ENCODE measurements around the gene FRYL.

FRYL gene

DNA sequence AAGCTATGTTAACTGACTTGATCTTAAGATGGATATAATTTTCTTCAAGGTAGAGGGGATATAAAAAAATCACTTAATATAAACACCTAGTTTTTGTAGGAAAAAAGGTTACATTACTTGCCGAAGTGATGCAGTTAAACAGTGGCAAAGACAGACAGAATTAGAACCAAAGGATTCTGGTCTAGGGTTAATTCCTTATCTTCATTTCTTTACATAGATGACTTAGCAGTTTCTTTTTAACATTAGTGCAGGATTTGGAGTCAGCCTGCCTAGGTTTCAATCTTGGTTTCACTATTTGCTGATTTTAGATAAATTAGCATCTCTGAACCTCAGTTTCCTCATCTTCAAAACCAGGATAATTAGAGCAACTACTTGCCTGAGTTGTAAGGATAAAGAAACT lies 275.7 kb downstream of the FRYL start:
- Histone ChIP-seq H3K9me2 (ENCODE audit: low read depth, low read length) (no peaks in the 10 kb centered on the region), H3K79me2 (ENCODE audit: insufficient read depth, low read length) (no peaks in the 10 kb centered on the region), H3K4me2 (ENCODE audit: low read length) (no peak overlapping the region), H3K9me3 (ENCODE audit: low read length) (no peaks in the 10 kb centered on the region), H3K36me3 (ENCODE audit: insufficient read depth, low read length) (peaks cover 55% of the 10 kb centered on the region; the same call in 1 of the 2 replicates), H3K27me3 (ENCODE audit: insufficient read depth, low read length) (no peaks in the 10 kb centered on the region), H3K4me3 (ENCODE audit: low read depth, low read length, poor library complexity, severe bottlenecking) (no peak overlapping the region), H3K9ac (ENCODE audit: low read length) (no peak overlapping the region), H2AFZ (ENCODE audit: low read length) (no peak overlapping the region), H3K27ac (ENCODE audit: low read depth, low read length, poor library complexity, severe bottlenecking) (no peak overlapping the region), H3F3A (ENCODE audit: insufficient read depth, low read length) (no peaks in the 10 kb centered on the region), H4K20me1 (ENCODE audit: insufficient read depth, low read length) (no peaks in the 10 kb centered on the region), H3K4me1 (ENCODE audit: insufficient read depth, low read length, severe bottlenecking) (no peaks in the 10 kb centered on the region)
- TF ChIP-seq, protein P1, sequence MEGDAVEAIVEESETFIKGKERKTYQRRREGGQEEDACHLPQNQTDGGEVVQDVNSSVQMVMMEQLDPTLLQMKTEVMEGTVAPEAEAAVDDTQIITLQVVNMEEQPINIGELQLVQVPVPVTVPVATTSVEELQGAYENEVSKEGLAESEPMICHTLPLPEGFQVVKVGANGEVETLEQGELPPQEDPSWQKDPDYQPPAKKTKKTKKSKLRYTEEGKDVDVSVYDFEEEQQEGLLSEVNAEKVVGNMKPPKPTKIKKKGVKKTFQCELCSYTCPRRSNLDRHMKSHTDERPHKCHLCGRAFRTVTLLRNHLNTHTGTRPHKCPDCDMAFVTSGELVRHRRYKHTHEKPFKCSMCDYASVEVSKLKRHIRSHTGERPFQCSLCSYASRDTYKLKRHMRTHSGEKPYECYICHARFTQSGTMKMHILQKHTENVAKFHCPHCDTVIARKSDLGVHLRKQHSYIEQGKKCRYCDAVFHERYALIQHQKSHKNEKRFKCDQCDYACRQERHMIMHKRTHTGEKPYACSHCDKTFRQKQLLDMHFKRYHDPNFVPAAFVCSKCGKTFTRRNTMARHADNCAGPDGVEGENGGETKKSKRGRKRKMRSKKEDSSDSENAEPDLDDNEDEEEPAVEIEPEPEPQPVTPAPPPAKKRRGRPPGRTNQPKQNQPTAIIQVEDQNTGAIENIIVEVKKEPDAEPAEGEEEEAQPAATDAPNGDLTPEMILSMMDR (IDR thresholded peaks at IDR 0.05; ENCODE audit: low read length): no peak
- TF ChIP-seq EZH2 (IDR thresholded peaks at IDR 0.05; ENCODE audit: borderline replicate concordance, low read length): no peak

DNA sequence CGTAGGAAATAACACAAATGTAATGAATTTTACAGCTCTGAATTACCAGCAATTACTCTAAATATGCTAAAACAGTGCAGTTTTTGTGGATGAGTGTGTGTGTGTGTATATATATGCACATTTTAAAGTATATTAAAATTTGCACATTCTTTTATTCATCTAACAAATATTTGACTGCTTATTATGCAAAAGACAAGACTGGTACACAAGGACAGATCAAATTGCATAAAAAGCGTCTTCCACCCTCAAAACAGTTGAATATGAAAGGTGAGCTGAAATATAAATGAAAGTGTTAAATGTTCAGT lies 276.1 kb downstream of the FRYL start:
- H3K4me2 ChIP-seq (ENCODE audit: low read length): no peak overlapping the region

DNA sequence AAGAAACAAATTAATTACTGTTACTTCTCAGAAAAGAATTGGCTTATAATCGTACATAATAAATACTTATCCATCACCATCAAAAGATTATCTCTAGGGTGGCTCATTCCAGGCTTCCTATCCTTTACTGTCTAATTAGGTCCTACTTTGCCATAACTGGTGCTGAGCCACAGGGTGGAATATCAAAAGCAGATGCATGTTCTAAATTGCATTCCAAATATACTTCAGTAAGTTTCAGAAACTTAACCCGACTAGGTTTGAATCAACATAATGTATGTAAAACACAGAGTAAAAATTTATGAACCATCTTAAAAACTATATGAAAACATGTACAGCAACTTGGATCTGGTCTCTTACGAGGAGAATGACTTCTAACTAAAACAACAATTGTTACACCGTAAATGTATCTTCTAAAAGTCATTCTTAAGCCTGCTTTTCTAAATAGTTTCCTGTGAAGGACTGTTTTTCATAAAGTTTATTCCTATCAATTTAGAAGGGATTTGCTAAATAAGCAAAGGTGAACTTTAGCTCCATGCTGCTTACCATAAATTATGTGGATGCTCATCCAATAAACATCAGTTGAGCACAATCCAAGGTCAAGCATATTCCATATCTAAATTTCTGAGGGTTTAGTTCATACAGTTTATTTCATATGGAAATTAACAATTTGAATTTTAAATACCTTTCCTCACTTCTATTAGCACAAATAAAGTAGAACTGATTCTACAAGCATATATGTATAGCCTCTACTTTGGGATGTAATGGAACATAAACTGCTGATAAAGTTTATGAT lies 276.6 kb downstream of the FRYL start:
- no peaks in the 10 kb centered on the region for H3K79me2 ChIP-seq (ENCODE audit: insufficient read depth, low read length)
- no peak overlapping the region for H2AFZ ChIP-seq (ENCODE audit: low read length)
- H4K20me1 ChIP-seq (ENCODE audit: insufficient read depth, low read length): no peaks in the 10 kb centered on the region
- H3K9me2 ChIP-seq (ENCODE audit: low read depth, low read length): no peaks in the 10 kb centered on the region
- H3K36me3 ChIP-seq (ENCODE audit: insufficient read depth, low read length): peaks cover 51% of the 10 kb centered on the region; the same call in 1 of the 2 replicates
- H3K9me3 ChIP-seq (ENCODE audit: low read length): no peaks in the 10 kb centered on the region
- no peaks in the 10 kb centered on the region for H3K4me1 ChIP-seq (ENCODE audit: insufficient read depth, low read length, severe bottlenecking)
- H3K9ac ChIP-seq (ENCODE audit: low read length): no peak overlapping the region
- no peaks in the 10 kb centered on the region for H3K27me3 ChIP-seq (ENCODE audit: insufficient read depth, low read length)
- H3K27ac ChIP-seq (ENCODE audit: low read depth, low read length, poor library complexity, severe bottlenecking): no peak overlapping the region
- no peak for TF ChIP-seq EZH2 (IDR thresholded peaks at IDR 0.05; ENCODE audit: borderline replicate concordance, low read length)
- TF ChIP-seq, protein P1 (IDR thresholded peaks at IDR 0.05; ENCODE audit: low read length): no peak
- H3F3A ChIP-seq (ENCODE audit: insufficient read depth, low read length): no peaks in the 10 kb centered on the region
- H3K4me2 ChIP-seq (ENCODE audit: low read length): no peak overlapping the region
- no peak overlapping the region for H3K4me3 ChIP-seq (ENCODE audit: low read depth, low read length, poor library complexity, severe bottlenecking)

More for the DNA sequence above, 276.1 kb downstream of the FRYL start:
- Histone ChIP-seq H3K4me1 (ENCODE audit: insufficient read depth, low read length, severe bottlenecking) (no peaks in the 10 kb centered on the region), H3F3A (ENCODE audit: insufficient read depth, low read length) (no peaks in the 10 kb centered on the region), H3K27ac (ENCODE audit: low read depth, low read length, poor library complexity, severe bottlenecking) (no peak overlapping the region), H4K20me1 (ENCODE audit: insufficient read depth, low read length) (no peaks in the 10 kb centered on the region), H3K36me3 (ENCODE audit: insufficient read depth, low read length) (peaks cover 55% of the 10 kb centered on the region; the same call in 1 of the 2 replicates), H3K79me2 (ENCODE audit: insufficient read depth, low read length) (no peaks in the 10 kb centered on the region), H3K4me3 (ENCODE audit: low read depth, low read length, poor library complexity, severe bottlenecking) (no peak overlapping the region), H2AFZ (ENCODE audit: low read length) (no peak overlapping the region), H3K9ac (ENCODE audit: low read length) (no peak overlapping the region), H3K9me2 (ENCODE audit: low read depth, low read length) (no peaks in the 10 kb centered on the region), H3K27me3 (ENCODE audit: insufficient read depth, low read length) (no peaks in the 10 kb centered on the region), H3K9me3 (ENCODE audit: low read length) (no peaks in the 10 kb centered on the region)
- TF ChIP-seq, protein P1 (IDR thresholded peaks at IDR 0.05; ENCODE audit: low read length): no peak
- no peak for TF ChIP-seq EZH2 (IDR thresholded peaks at IDR 0.05; ENCODE audit: borderline replicate concordance, low read length)

Measured in OCI-LY1 (cell line).